HL-60/S4 treated with phorbol 12-myristate 13-acetate at 8.2 ng/mL for 4 days and 3 days (cell line): ENCODE measurements around the gene C7orf25.

Experiments
- in situ Hi-C: fragments of 300-500 bp; cut with MboI; formaldehyde crosslinking; loops from 2 replicates; pipeline ENCODE4 v1.15.0; 2022; ENCODE audit warnings: low sequenced_read_pairs

Gene C7orf25

GRCh38 chr7:42880392-42880791, 31.5 kb downstream of the C7orf25 start:
- in situ Hi-C loops: no loop called here

GRCh38 chr7:42878303-42878702, 33.6 kb downstream of the C7orf25 start:
- in situ Hi-C loops: no loop called here

GRCh38 chr7:42877862-42878261, 34.0 kb downstream of the C7orf25 start:
- in situ Hi-C loops: no loop called here

DNA sequence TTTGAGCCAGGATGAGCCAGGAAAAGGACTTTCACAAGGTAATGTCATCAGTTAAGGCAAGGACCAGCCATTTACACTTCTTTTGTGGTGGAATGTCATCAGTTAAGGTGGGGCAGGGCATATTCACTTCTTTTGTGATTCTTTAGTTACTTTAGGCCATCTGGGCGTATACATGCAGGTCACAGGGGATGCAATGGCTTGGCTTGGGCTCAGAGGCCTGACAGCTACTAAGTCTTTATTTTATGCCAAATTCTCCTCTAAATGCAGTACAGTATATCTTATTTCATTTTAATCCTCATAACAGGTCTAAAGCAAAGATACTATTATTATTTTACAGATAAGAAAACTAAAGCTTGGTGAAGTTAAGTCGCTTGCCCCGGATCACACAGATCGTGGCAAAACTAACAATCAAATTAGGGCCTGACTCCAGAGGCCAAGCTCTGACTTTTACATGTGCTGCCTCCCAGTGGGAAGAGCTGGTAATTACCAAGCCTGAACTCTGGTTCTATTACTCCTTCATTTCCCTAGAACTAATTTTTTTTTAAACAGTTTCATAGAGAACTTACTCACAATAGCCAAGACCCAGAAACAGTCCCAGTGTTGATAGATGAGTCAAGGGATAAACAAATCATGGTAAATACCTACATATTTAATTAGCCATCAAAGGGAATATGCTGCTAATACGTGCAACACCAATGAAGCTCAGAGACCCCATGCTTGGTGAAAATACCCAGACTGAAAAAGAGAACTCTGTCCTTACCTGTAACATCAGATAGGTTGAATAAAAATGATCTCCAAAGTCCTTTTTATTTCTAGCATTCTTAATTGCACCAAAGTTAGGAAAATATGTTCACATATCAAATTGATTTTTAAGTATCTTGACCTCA, 35.4 kb downstream of the C7orf25 start:
- in situ Hi-C loops: no loop called here

DNA sequence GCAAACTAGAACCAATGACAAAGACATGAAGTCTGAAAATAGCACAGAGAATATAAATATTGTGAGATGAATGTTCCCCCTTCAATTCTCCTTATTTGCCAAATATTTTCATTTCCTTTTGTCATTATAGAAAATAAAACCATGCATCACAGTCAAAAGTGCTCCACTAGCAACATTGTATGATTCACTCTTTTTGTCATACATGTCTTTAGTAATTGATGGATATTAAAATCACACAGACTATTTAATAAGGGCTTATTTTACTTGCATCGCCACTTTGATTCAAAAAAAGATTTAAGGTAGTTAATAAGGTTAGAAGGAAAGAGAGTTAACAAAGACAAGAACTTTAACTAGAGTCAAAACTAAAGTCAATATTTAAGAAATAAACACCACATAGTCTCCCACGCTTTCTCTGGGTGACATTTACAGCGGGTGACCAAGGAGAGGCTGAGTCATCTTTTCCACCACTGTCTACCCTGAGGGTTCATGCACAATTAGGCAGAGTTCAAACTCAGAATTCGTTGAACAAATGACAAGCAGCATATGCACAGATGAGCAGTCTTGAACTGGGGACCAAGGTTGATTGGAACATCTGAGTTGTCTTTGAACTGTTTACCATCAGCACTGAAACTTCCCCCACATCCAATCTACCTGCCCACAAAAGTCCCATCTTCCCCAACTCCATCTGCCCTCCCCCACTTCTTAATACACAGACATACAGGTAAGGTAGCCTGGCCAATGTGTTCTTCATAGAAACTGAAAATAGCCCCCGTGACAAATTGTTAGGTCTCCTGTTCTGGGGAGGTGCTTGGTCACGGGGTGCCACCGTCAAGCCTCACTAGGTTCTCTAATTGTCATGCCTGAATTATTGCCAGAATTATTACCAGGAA, 42.5 kb downstream of the C7orf25 start:
- in situ Hi-C loops: no loop called here

GRCh38 chr7:42868480-42868879, 43.4 kb downstream of the C7orf25 start:
- in situ Hi-C loops: no loop called here
